Upper lobe of left lung (tissue), 4 donors: ENCODE data around the gene C9orf40.

Source experiments
- EP300 ChIP-seq, 4 donors: sonication (generic); formaldehyde crosslinking; IDR thresholded peaks; one replicate each; pipeline ENCODE4 v1.5.1; 2017; ENCODE audit warnings: antibody characterized with exemption in 4 of 4, control low read depth in 2 of 4
- POLR2A ChIP-seq, 4 donors: fragments of 450-650 bp; IDR thresholded peaks; one replicate each; pipeline ENCODE4 v1.5.1; 2016 to 2017; ENCODE audit warnings: antibody characterized with exemption in 4 of 4, mild to moderate bottlenecking in 2 of 4
- TF ChIP-seq, protein P1 (sequence below), 6 experiments: fragments of 450-650 bp in 4 of 6; fragments of 200-600 bp in 2 of 6; sonication (generic) in 2 of 6; IDR thresholded peaks; one replicate each; pipeline ENCODE4 v1.5.1; 2016 to 2019; ENCODE audit warnings: antibody characterized with exemption in 6 of 6

- TF ChIP-seq, protein P1, sequence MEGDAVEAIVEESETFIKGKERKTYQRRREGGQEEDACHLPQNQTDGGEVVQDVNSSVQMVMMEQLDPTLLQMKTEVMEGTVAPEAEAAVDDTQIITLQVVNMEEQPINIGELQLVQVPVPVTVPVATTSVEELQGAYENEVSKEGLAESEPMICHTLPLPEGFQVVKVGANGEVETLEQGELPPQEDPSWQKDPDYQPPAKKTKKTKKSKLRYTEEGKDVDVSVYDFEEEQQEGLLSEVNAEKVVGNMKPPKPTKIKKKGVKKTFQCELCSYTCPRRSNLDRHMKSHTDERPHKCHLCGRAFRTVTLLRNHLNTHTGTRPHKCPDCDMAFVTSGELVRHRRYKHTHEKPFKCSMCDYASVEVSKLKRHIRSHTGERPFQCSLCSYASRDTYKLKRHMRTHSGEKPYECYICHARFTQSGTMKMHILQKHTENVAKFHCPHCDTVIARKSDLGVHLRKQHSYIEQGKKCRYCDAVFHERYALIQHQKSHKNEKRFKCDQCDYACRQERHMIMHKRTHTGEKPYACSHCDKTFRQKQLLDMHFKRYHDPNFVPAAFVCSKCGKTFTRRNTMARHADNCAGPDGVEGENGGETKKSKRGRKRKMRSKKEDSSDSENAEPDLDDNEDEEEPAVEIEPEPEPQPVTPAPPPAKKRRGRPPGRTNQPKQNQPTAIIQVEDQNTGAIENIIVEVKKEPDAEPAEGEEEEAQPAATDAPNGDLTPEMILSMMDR (IDR thresholded peaks at IDR 0.05): no peak
- TF ChIP-seq POLR2A (IDR thresholded peaks at IDR 0.05) (no peak), EP300 (IDR thresholded peaks at IDR 0.05) (no peak)
Measured at GRCh38 chr9:74951107-74951720, 1.5 kb downstream of the C9orf40 start.
